H7 (cell line): ENCODE measurements around the gene SDF2L1. TPM values are rescaled to one million over a fixed set of nuclear protein-coding genes. Genes with fewer than 3 reads are reported as not detected.
"Not testable (repeated sequence)": the region's sequence is repeated elsewhere in the genome, so short reads cannot be mapped to it uniquely, and the experiment has no call there.

Source experiments
- DNase-seq: peaks from one replicate; pipeline ENCODE4 v3.0.0; 2012
- H3K27me3 ChIP-seq: 2 replicates; pipeline ENCODE4 v1.6.0; 2011; ENCODE audit warnings: mild to moderate bottlenecking, low read length; ENCODE audit not compliant: control insufficient read depth, insufficient read depth
- H3K36me3 ChIP-seq: replicated peaks from 2 replicates; pipeline ENCODE4 v1.5.1; 2011; ENCODE audit warnings: low read length; ENCODE audit not compliant: control insufficient read depth, insufficient read depth
- H3K4me3 ChIP-seq: 2 replicates; pipeline ENCODE4 v1.5.1; 2011; ENCODE audit warnings: low read depth, mild to moderate bottlenecking, control low read depth, low read length, moderate library complexity; ENCODE audit not compliant: insufficient read depth
- total RNA-seq: library from RNA; depleted of rRNA; stranded (reverse); fragments of >200 nt; shearing (Covaris generic); gene quantifications from 2 replicates; pipeline ENCODE4 v1.2.3, GENCODE V29; 2014

Gene SDF2L1
- total RNA-seq, 1 experiment from 2014 or later, result 54.0 TPM

- DNase-seq, result peak; percentile 32
- Histone ChIP-seq H3K27me3 (peaks cover 9% of the 10 kb centered on the region), H3K4me3 (no peak overlapping the region), H3K36me3 (peaks cover 4% of the 10 kb centered on the region)
These were observed 2.7 kb upstream of the SDF2L1 start for GRCh38 chr22:21639359-21639758.

- H3K4me3 ChIP-seq, result no peak overlapping the region
- peaks cover 9% of the 10 kb centered on the region for H3K27me3 ChIP-seq
- no peak for DNase-seq
- peaks cover 4% of the 10 kb centered on the region for H3K36me3 ChIP-seq
These were observed 1.3 kb upstream of the SDF2L1 start for GRCh38 chr22:21640810-21641209.

GRCh38 chr22:21641417-21641788 lies 699 bp upstream of the SDF2L1 start:
- Histone ChIP-seq H3K36me3 (peaks cover 4% of the 10 kb centered on the region), H3K27me3 (peaks cover 9% of the 10 kb centered on the region), H3K4me3 (peak overlapping the region; percentile 59)
- DNase-seq, result peak; percentile 76

GRCh38 chr22:21642584-21643448 lies 714 bp downstream of the SDF2L1 start:
- H3K27me3 ChIP-seq, result peaks cover 9% of the 10 kb centered on the region; the same call in 1 of the 2 replicates
- DNase-seq, result peak; percentile 90
- peak overlapping the region; percentile 83 for H3K4me3 ChIP-seq
- H3K36me3 ChIP-seq, result peaks cover 4% of the 10 kb centered on the region

GRCh38 chr22:21643533-21644357 lies 1.6 kb downstream of the SDF2L1 start:
- H3K36me3 ChIP-seq, result peaks cover 4% of the 10 kb centered on the region
- DNase-seq, result no peak
- no peak overlapping the region for H3K4me3 ChIP-seq
- H3K27me3 ChIP-seq, result peaks cover 9% of the 10 kb centered on the region; the same call in 1 of the 2 replicates

- H3K4me3 ChIP-seq, DNase-seq, H3K36me3 ChIP-seq, H3K27me3 ChIP-seq: not testable (repeated sequence)
These were observed 3.4 kb downstream of the SDF2L1 start for GRCh38 chr22:21645513-21645912.

GRCh38 chr22:21646608-21647590 lies 4.8 kb downstream of the SDF2L1 start:
- Histone ChIP-seq H3K27me3 (peaks cover 6% of the 10 kb centered on the region; the same call in 1 of the 2 replicates), H3K4me3 (no peak overlapping the region), H3K36me3 (peaks cover 4% of the 10 kb centered on the region)
- DNase-seq, result peak; percentile 88

GRCh38 chr22:21650280-21650679 lies 8.2 kb downstream of the SDF2L1 start:
- Histone ChIP-seq H3K36me3 (peaks cover 8% of the 10 kb centered on the region), H3K4me3 (no peak overlapping the region), H3K27me3 (no peaks in the 10 kb centered on the region)
- no peak for DNase-seq

GRCh38 chr22:21650823-21651520 lies 8.9 kb downstream of the SDF2L1 start:
- no peak for DNase-seq
- Histone ChIP-seq H3K27me3 (no peaks in the 10 kb centered on the region), H3K36me3 (peaks cover 8% of the 10 kb centered on the region), H3K4me3 (peak overlapping the region; percentile 83)

GRCh38 chr22:21651521-21652009 lies 9.5 kb downstream of the SDF2L1 start:
- peak; percentile 83 for DNase-seq
- peak overlapping the region; percentile 83 for H3K4me3 ChIP-seq
- peaks cover 8% of the 10 kb centered on the region for H3K36me3 ChIP-seq
- H3K27me3 ChIP-seq, result no peaks in the 10 kb centered on the region

GRCh38 chr22:21652010-21652546 lies 10.0 kb downstream of the SDF2L1 start:
- peak; percentile 97 for DNase-seq
- Histone ChIP-seq H3K36me3 (peaks cover 8% of the 10 kb centered on the region), H3K27me3 (no peaks in the 10 kb centered on the region), H3K4me3 (peak overlapping the region; percentile 83)

GRCh38 chr22:21652547-21653545 lies 10.7 kb downstream of the SDF2L1 start:
- Histone ChIP-seq H3K36me3 (peaks cover 8% of the 10 kb centered on the region), H3K4me3 (peak overlapping the region; percentile 83), H3K27me3 (no peaks in the 10 kb centered on the region)
- peak; percentile 85 for DNase-seq
